SJCRH30 (cell line): ENCODE measurements around the gene TRMT10C. TPM values are rescaled to one million over a fixed set of nuclear protein-coding genes. Genes with fewer than 3 reads are reported as not detected.
"Not testable (repeated sequence)": the region's sequence is repeated elsewhere in the genome, so short reads cannot be mapped to it uniquely, and the experiment has no call there.

ENCODE experiments used
- DNase-seq, 2 experiments: peaks; one replicate each; pipeline ENCODE4 v3.0.0-alpha.2; 2015 to 2020
- H3K27ac ChIP-seq: fragments of 250-450 bp; sonication (Bioruptor Pico); 2 replicates; pipeline ENCODE4 v1.5.1; 2020; ENCODE audit warnings: mild to moderate bottlenecking, moderate library complexity
- H3K27me3 ChIP-seq: fragments of 250-450 bp; sonication (Bioruptor Pico); 2 replicates; pipeline ENCODE4 v1.5.1; 2020; ENCODE audit warnings: mild to moderate bottlenecking, moderate library complexity
- H3K36me3 ChIP-seq: fragments of 250-450 bp; sonication (Bioruptor Pico); 2 replicates; pipeline ENCODE4 v1.5.1; 2020; ENCODE audit warnings: mild to moderate bottlenecking, moderate library complexity
- H3K4me1 ChIP-seq: fragments of 250-450 bp; sonication (Bioruptor Pico); 2 replicates; pipeline ENCODE4 v1.5.1; 2020; ENCODE audit warnings: mild to moderate bottlenecking, moderate library complexity
- H3K4me3 ChIP-seq: fragments of 250-450 bp; sonication (Bioruptor Pico); 2 replicates; pipeline ENCODE4 v1.5.1; 2020; ENCODE audit warnings: mild to moderate bottlenecking, moderate library complexity
- H3K9me3 ChIP-seq: fragments of 250-450 bp; sonication (Bioruptor Pico); replicated peaks from 2 replicates; pipeline ENCODE4 v1.5.1; 2020; ENCODE audit warnings: mild to moderate bottlenecking, moderate library complexity
- total RNA-seq: library from RNA; depleted of rRNA; stranded (reverse); fragments of >200 nt; shearing (Covaris generic); gene quantifications from 2 replicates; pipeline ENCODE4 v1.2.3, GENCODE V29; 2014; rRNA removed

TRMT10C gene
- total RNA-seq, 1 experiment from 2014 or later, result 88.6 TPM

DNA sequence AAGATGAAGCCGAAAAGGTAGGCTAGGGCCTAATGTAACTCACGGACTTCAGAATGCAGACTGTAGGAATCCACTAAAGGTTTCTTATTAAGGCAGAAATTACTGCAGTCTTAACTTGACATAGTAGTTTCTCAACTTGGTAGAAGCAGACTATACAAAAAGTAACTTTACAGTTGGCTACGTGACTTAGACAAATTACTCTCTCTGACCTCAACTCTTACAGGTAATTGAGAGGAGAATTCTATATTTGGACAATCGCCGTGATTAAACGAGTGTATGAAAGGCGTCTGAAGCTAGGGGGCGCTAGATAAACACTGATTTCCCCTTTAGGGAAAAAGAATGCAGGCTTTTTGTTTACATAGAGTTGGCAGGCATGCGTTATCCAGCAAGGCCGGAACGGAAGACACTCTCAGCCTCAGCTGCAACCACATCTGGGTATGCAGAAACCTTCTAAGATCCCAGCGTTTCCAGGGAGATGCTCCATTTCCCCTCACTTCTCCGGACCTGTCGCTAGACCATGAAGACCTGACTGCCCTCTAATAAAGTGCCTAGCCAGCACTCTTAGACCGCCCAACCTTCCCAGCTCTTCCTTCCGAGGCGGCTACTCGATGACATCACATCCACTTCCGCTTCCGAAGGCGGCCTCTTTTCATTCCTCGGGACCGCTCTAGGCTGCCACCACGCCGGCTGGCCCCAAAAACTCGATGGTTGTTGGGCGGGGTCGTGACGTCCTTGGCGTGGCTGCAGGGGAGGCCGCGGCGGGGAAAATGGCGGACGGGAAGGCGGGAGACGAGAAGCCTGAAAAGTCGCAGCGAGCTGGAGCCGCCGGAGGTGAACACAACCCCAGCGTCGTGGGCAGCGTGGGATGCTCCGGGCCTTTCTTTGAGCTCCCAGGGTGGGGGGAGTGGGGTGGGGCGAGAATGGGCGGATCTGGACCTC, 12.1 kb downstream of the TRMT10C start, which contains the start of gene PCNP:
PCNP (plus strand) TSS at position 732 of the 939 bp plus-strand sequence; CDS start at position 768, 36 bp downstream.
- DNase-seq, result peak; percentile 99 to 100
- peak within 1 kb of the TSS; percentile 95 for H3K27ac ChIP-seq
- peak within 1 kb of the TSS; percentile 87 for H3K4me3 ChIP-seq
- H3K9me3 ChIP-seq, result no peaks in the 10 kb centered on the region
- no peaks in the 10 kb centered on the region for H3K27me3 ChIP-seq
- H3K4me1 ChIP-seq, result peaks cover 4% of the 10 kb centered on the region; the same call in 1 of the 2 replicates
- H3K36me3 ChIP-seq, result peaks cover 21% of the 10 kb centered on the region

DNA sequence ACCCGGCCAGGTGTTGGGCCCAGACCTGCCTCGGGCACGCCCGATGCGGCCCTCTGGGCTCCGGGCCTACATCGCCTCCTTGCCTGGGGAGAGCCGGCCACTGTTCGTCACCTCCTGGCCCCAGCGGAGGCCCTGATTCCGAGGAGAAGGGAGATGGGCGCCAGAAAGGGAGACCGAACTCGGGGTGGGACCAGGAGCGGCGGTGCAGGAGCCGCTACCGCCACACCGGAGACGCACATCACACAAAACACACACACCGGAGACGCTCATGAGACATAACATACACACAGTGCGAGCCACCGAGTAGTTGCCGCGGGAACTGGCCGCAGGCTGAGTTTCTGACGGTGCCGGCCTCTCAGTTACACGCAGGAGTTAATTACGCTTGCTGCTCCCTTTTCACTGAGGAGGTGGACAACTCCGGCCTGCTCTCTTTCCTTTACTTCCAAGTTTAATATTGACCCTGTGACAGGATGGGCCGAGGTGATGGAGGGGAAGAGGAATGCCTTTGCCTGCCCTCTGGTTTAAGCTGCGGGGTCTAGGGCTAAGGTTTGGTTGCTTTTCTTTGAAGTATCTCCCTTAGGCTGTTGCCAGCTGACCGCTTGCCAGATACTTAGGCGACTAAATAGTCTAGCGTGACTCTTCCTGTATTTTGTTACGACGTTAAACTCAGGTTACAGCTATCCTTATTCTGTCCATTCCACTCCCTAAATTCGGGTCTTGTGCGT, 12.9 kb downstream of the TRMT10C start:
- H3K4me3 ChIP-seq, result peak overlapping the region; percentile 87
- H3K4me1 ChIP-seq, result peaks cover 4% of the 10 kb centered on the region; the same call in 1 of the 2 replicates
- peak overlapping the region; percentile 95 for H3K27ac ChIP-seq
- no peaks in the 10 kb centered on the region for H3K9me3 ChIP-seq
- peaks cover 29% of the 10 kb centered on the region for H3K36me3 ChIP-seq
- DNase-seq, result peak; percentile 68 to 78
- H3K27me3 ChIP-seq, result no peaks in the 10 kb centered on the region

DNA sequence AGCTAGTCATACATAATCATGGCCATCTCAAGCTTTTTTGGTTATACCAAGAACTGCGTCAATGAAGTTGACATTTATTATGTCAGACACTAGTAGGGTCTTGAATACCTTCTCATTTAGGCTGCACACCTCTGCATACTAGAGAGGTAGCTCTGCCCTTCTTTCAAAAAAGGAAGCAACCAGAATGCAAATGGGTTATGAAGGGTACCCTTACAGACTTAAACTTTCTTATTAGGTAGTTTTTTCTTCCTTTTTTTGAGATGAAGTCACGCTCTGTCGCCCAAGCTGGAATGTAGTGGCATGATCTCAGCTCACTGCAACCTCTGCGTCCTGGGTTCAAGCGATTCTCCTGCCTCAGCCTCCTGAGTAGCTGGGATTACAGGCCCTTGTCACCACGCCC, 15.6 kb downstream of the TRMT10C start:
- Histone ChIP-seq H3K27me3 (no peaks in the 10 kb centered on the region), H3K27ac (no peak overlapping the region), H3K36me3 (peaks cover 56% of the 10 kb centered on the region), H3K4me3 (no peak overlapping the region), H3K9me3 (no peaks in the 10 kb centered on the region), H3K4me1 (peaks cover 4% of the 10 kb centered on the region; the same call in 1 of the 2 replicates)
- DNase-seq, result no peak

DNA sequence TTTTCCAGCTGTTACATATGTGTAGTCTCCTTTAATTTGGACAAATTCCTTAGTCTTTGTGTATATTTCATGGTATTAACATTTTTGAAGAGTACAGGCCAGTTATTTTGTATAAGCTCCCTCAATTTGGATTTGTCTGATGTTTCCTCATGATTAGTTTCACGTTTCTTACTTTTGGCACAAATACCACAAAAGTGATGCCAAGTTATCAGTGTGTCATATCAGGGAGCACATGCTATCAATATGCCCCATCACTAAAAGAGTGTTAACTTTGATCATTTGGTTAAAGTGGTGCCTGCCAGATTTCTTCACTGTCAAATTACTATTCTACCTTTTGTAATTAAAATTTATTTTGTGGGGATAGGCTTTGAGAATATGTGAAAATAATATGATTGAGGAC, 26.9 kb downstream of the TRMT10C start:
- DNase-seq, result no peak
- Histone ChIP-seq H3K4me3 (no peak overlapping the region), H3K9me3 (no peaks in the 10 kb centered on the region), H3K27ac (no peak overlapping the region), H3K4me1 (no peaks in the 10 kb centered on the region), H3K27me3 (no peaks in the 10 kb centered on the region), H3K36me3 (peaks cover 74% of the 10 kb centered on the region)

DNA sequence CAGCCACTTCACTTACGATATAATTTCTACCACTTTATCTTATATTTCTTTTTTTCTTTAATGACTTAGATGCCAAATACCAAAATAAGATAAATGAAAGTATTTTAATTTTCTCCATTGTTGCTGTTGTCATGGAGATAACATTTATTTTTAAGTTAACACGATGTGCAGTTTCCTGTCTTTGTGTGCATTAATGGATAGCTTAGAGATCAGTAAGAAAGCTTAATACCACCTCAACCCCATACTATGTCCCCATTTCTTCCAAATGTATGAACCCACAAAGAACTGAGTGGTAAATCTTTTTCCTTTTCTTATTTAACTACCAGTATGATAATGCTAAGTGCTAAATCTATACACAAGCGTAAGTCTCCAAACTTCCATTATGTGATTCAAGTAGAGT, 29.4 kb downstream of the TRMT10C start:
- no peak overlapping the region for H3K4me3 ChIP-seq
- no peaks in the 10 kb centered on the region for H3K9me3 ChIP-seq
- no peak for DNase-seq
- H3K27ac ChIP-seq, result no peak overlapping the region
- H3K4me1 ChIP-seq, result no peaks in the 10 kb centered on the region
- H3K36me3 ChIP-seq, result peaks cover 59% of the 10 kb centered on the region
- H3K27me3 ChIP-seq, result no peaks in the 10 kb centered on the region

DNA sequence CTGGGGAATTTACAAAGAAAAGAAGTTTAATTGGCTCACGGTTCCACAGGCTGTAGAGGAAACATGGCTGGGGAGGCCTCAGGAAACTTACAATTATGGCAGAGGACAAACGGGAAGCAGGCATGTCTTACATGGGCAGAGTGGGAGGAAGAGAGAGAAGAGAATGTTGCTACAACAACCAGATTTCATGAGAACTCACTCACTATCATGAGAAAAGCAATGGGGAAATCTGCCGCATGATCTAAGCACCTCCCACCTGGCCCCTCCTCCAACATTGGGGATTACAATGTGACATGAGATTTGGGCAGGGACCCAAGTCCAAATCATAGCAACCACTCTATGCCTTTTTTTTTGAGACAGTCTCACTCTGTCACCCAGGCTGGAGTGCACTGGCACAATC, 41.1 kb downstream of the TRMT10C start:
- H3K36me3 ChIP-seq, result peaks cover 2% of the 10 kb centered on the region; the same call in 1 of the 2 replicates
- no peak overlapping the region for H3K4me3 ChIP-seq
- H3K27ac ChIP-seq, result no peak overlapping the region
- no peaks in the 10 kb centered on the region for H3K27me3 ChIP-seq
- no peaks in the 10 kb centered on the region for H3K4me1 ChIP-seq
- DNase-seq, result no peak
- H3K9me3 ChIP-seq, result no peaks in the 10 kb centered on the region; the same call in 1 of the 2 replicates

DNA sequence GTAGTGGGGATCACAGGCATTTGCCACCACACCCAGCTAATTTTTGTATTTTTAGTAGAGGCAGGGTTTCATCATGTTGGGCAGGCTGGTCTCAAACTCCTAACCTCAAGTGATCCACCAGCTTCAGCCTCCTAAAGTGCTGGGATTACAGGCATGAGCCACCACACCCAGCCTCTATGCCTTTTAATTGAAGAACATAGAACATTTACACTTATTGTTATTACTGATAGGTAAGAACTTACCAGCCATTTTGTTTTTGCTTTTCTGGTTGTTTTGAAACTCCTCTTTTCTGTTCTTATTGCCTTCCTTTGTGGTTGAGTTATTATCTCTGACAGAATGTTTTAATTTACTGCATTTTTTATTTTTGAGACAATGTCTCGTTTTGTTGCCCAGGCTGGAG, 41.5 kb downstream of the TRMT10C start:
- no peaks in the 10 kb centered on the region; the same call in 1 of the 2 replicates for H3K9me3 ChIP-seq
- DNase-seq, result no peak
- H3K27ac ChIP-seq, result no peak overlapping the region

DNA sequence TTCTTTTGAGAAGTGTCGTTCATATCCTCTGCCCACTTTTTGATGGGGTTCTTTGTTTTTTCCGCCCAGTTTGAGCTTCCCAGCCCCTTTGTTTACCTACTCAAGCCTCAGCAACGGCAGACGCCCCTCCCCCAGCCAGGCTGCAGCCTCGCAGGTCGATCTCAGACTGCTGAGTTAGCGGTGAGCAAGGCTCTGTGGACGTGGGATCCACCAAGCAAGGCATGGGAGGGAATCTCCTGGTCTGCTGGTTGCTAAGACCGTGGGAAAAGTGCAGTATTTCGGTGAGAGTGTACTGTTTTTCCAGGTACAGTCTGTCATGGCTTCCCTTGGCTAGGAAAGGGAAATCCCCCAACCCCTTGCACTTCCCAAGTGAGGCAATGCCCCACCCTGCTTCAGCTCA, 43.7 kb downstream of the TRMT10C start:
- not testable (repeated sequence) for H3K4me1 ChIP-seq, H3K9me3 ChIP-seq, H3K36me3 ChIP-seq, DNase-seq, H3K27me3 ChIP-seq, H3K4me3 ChIP-seq, H3K27ac ChIP-seq

More for the DNA sequence above, 41.5 kb downstream of the TRMT10C start:
- Histone ChIP-seq H3K27me3 (no peaks in the 10 kb centered on the region), H3K36me3 (no peaks in the 10 kb centered on the region), H3K4me1 (no peaks in the 10 kb centered on the region), H3K4me3 (no peak overlapping the region)

DNA sequence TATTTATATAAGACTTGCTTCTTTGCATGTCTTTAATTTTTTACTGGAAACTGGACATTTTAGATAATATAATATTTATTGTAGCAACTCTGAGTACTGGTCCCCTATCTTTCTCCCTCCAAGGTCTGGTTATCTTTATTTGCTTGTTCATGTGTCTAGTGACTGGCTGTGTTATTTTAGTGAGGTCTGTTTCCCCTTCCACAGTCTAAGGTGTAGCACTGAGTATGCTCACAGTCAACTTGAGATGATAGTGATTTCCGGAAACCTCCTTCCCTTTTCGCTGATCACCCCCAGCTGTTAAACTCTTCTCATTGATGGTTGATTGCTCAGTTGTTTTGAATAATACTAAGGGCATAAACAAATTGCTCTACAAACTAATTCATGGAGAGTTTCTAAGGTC, 49.4 kb downstream of the TRMT10C start:
- Histone ChIP-seq H3K4me1 (no peaks in the 10 kb centered on the region), H3K36me3 (no peaks in the 10 kb centered on the region), H3K27ac (no peak overlapping the region), H3K4me3 (no peak overlapping the region), H3K27me3 (no peaks in the 10 kb centered on the region), H3K9me3 (no peaks in the 10 kb centered on the region)
- no peak for DNase-seq

DNA sequence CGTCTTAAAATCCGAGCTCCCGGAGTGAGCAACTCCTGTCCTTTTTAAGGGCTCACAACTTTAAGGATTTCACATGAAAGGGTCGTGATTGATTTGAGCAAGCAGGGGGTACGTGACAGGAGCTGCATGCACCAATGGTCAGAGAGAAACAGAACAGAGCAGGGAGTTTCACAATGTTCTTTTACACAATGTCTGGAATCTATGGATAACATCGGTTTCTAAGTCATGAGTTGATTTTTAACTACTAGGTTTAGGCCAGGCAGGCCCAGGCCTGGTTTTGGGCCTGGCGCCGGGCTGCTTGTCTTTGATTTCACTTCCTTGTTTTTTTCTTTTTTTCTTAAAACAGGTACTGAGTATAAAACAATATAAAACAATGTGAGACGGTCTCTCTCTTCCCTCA, 51.3 kb downstream of the TRMT10C start:
- H3K36me3 ChIP-seq, H3K9me3 ChIP-seq, H3K27ac ChIP-seq, DNase-seq, H3K4me3 ChIP-seq, H3K27me3 ChIP-seq, H3K4me1 ChIP-seq: not testable (repeated sequence)

DNA sequence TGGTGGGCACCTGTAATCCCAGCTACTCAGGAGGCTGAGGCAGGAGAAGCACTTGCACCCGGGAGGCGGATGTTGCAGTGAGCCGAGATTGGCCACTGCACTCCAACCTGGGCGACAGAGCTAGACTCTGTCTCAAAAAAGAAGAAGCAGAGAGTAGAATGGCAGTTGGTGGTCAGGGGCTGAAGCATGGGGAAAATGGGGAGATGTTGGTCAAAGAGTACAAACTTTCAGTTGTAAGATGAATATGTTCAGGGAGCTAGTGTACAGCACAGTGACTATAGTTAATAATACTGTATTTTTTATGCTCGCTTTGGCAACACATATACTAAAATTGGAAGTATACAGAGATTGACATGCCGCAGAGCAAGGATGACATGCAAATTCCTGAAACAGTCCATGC, 53.9 kb downstream of the TRMT10C start:
- Histone ChIP-seq H3K36me3 (no peaks in the 10 kb centered on the region), H3K27ac (no peak overlapping the region), H3K9me3 (0 out of 2 replicates have a peak, but pooled peaks cover 2% of the 10 kb centered on the region), H3K4me1 (no peaks in the 10 kb centered on the region), H3K27me3 (no peaks in the 10 kb centered on the region), H3K4me3 (no peak overlapping the region)
- no peak for DNase-seq

Other genes with a start within 250 kb of the TRMT10C start
- 0.08 and 0.20 TPM in 2 replicates for gene IMPG2, start 241.3 kb upstream of the TRMT10C start, total RNA-seq
- gene SENP7, start 48.7 kb upstream of the TRMT10C start, total RNA-seq, result 23.3 and 28.3 TPM in 2 replicates
- 157 and 182 TPM in 2 replicates for gene PCNP, start 12.3 kb downstream of the TRMT10C start, total RNA-seq
- 28.6 and 31.3 TPM in 2 replicates for gene ZBTB11, start 115.3 kb downstream of the TRMT10C start, total RNA-seq
- gene RPL24, start 124.8 kb downstream of the TRMT10C start, total RNA-seq, result 5,296 and 6,510 TPM in 2 replicates
- 46.3 and 48.9 TPM in 2 replicates for gene CEP97, start 162.7 kb downstream of the TRMT10C start, total RNA-seq
- 28.0 and 30.2 TPM in 2 replicates for gene NXPE3, start 217.3 kb downstream of the TRMT10C start, total RNA-seq